ENCODE data around the gene DLG2.

DLG2 gene

DNA sequence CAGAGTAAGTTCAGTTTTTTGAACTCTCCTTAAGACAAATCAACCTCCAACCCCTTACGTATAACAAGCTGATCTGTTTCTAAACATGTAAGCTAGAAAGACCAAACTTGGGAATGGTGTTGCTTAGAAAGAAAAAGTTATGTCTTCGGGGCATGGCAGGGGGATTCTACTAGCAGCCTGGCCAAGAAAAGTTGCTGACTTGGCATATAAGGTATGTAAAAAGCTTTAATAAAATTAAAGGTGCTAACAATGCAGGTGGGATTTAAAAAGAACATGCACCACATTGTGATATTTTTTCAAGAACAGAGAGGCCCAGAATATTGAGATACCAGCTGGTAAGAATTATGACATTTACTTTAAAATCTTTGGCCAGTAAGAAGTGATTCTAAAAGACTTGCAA, 1929.6 kb downstream of the DLG2 start:
- TF ChIP-seq CREB1 (IDR thresholded peaks at IDR 0.05; ENCODE audit: low read depth) (no peak), RAD21 (IDR thresholded peaks at IDR 0.05; ENCODE audit: low read depth) (no peak), TCF12 (IDR thresholded peaks at IDR 0.05; ENCODE audit: low read depth) (no peak), FOXM1 (IDR thresholded peaks at IDR 0.05; ENCODE audit: borderline replicate concordance, low read depth) (no peak), EP300 (IDR thresholded peaks at IDR 0.05; ENCODE audit: borderline replicate concordance) (no peak)
- TF ChIP-seq, protein P1, sequence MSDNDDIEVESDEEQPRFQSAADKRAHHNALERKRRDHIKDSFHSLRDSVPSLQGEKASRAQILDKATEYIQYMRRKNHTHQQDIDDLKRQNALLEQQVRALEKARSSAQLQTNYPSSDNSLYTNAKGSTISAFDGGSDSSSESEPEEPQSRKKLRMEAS (IDR thresholded peaks at IDR 0.05) = no peak
- TF ChIP-seq, protein P2, sequence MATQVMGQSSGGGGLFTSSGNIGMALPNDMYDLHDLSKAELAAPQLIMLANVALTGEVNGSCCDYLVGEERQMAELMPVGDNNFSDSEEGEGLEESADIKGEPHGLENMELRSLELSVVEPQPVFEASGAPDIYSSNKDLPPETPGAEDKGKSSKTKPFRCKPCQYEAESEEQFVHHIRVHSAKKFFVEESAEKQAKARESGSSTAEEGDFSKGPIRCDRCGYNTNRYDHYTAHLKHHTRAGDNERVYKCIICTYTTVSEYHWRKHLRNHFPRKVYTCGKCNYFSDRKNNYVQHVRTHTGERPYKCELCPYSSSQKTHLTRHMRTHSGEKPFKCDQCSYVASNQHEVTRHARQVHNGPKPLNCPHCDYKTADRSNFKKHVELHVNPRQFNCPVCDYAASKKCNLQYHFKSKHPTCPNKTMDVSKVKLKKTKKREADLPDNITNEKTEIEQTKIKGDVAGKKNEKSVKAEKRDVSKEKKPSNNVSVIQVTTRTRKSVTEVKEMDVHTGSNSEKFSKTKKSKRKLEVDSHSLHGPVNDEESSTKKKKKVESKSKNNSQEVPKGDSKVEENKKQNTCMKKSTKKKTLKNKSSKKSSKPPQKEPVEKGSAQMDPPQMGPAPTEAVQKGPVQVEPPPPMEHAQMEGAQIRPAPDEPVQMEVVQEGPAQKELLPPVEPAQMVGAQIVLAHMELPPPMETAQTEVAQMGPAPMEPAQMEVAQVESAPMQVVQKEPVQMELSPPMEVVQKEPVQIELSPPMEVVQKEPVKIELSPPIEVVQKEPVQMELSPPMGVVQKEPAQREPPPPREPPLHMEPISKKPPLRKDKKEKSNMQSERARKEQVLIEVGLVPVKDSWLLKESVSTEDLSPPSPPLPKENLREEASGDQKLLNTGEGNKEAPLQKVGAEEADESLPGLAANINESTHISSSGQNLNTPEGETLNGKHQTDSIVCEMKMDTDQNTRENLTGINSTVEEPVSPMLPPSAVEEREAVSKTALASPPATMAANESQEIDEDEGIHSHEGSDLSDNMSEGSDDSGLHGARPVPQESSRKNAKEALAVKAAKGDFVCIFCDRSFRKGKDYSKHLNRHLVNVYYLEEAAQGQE (IDR thresholded peaks at IDR 0.05; ENCODE audit: low read depth) = no peak

DNA sequence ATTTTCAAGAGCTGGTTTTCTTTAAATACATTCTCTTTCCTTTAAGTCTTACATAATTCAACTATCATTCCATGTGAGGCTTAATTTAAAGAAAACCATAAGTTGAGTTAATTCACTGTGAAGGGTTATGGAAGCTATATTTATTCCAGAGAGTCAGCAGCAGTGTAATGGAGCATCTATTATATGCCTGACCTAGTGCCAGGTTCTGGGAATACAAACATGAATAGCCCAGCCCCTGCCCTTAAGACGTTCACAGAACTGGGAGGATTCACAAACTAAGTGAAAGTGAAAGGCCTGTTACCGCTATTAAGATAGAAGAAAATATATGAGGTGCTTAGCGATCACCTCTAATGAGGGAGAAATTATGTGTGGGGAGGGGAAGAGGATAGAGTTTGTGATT, 1932.1 kb downstream of the DLG2 start:
- TF ChIP-seq, protein P2 (IDR thresholded peaks at IDR 0.05; ENCODE audit: low read depth) = no peak
- TF ChIP-seq CREB1 (IDR thresholded peaks at IDR 0.05; ENCODE audit: low read depth) = no peak
- no peak for TF ChIP-seq RAD21 (IDR thresholded peaks at IDR 0.05; ENCODE audit: low read depth)
- TF ChIP-seq, protein P1 (IDR thresholded peaks at IDR 0.05) = no peak
- no peak for TF ChIP-seq FOXM1 (IDR thresholded peaks at IDR 0.05; ENCODE audit: borderline replicate concordance, low read depth)
- TF ChIP-seq NFIC (IDR thresholded peaks at IDR 0.05) = no peak
- TF ChIP-seq TAF1 (IDR thresholded peaks at IDR 0.05; ENCODE audit: low read depth) = no peak

DNA sequence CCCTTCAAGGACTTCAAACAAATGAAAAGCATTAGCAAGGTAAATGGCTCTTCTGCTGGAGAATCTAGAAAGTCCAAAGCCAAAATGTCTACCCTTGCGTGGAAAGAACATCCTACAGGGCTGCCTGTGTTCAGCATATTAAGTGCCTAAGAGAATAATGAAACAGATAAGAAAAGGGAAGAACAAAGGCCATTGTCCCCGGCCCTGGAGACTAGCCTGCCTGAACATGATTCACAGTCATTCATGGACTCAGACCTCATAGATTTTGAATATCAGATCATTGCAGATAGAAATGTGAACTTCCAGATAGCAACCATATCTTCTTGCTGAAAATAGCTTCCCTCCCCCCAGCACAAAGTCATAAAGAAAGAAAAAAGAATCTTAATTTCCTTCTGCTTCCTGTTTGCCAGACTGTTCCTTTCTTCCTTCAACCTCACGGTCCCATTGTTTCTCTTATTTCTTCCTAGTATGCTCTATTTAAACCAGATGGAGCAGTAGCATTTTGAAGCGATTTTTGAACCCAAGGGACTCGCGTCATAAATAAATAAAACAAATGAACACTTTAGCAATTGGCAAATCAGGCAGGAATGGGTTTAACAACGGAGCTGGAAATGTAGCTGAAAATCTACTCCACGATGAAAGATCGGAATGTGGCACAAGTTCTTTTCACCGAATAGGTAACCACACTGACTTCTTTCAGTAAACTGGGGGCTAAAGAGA, 1932.8 kb downstream of the DLG2 start:
- TF ChIP-seq TEAD4 (IDR thresholded peaks at IDR 0.05) (no peak), ZBTB7A (IDR thresholded peaks at IDR 0.05; ENCODE audit: low read depth) (no peak), EGR1 (IDR thresholded peaks at IDR 0.05) (no peak), EP300 (IDR thresholded peaks at IDR 0.05; ENCODE audit: borderline replicate concordance) (no peak), NFIC (IDR thresholded peaks at IDR 0.05) (no peak), TCF12 (IDR thresholded peaks at IDR 0.05; ENCODE audit: low read depth) (no peak), FOXM1 (IDR thresholded peaks at IDR 0.05; ENCODE audit: borderline replicate concordance, low read depth) (no peak), CREB1 (IDR thresholded peaks at IDR 0.05; ENCODE audit: low read depth) (no peak), CEBPB (IDR thresholded peaks at IDR 0.05) (no peak), YY1 (IDR thresholded peaks at IDR 0.05; ENCODE audit: low read depth) (no peak), TAF1 (IDR thresholded peaks at IDR 0.05; ENCODE audit: low read depth) (no peak), RAD21 (IDR thresholded peaks at IDR 0.05; ENCODE audit: low read depth) (no peak)
- TF ChIP-seq, protein P1 (IDR thresholded peaks at IDR 0.05) = no peak
- TF ChIP-seq, protein P2 (IDR thresholded peaks at IDR 0.05; ENCODE audit: low read depth) = no peak
- TF ChIP-seq, protein P3, sequence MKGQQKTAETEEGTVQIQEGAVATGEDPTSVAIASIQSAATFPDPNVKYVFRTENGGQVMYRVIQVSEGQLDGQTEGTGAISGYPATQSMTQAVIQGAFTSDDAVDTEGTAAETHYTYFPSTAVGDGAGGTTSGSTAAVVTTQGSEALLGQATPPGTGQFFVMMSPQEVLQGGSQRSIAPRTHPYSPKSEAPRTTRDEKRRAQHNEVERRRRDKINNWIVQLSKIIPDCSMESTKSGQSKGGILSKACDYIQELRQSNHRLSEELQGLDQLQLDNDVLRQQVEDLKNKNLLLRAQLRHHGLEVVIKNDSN (IDR thresholded peaks at IDR 0.05) = no peak

DNA sequence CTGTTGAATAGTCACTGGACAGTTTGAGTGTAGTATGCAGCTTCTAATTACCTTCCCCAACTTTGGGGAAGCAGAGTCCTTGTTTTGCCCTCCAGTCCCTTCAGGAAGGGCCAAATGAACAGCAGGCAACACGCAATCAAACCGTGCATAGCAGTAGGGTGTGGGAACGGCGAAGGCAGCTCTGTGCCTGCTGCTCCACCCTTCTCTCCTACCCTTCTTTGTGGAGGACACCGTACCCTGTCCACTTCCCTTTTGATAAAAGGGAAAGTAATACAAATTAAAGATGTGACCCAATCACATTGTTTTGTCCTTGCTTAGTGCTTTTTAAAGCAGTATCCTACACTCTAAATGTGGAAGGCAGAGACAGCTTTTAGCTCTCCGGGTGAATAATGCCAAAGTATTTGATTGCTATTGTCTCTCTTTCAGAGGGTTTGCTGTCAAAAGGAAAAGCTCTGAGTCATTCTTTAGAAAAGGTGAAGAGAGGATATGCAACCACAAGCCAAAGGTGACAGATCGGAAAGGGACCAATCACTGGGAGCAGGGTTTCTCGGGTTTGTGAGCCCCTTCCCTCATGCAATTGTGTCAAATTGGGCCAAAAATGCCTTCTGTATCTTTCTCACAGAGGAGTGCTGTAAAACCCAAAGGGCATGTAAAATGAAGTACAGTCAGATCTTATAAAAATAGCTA, 1933.7 kb downstream of the DLG2 start:
- TF ChIP-seq FOXM1 (IDR thresholded peaks at IDR 0.05; ENCODE audit: borderline replicate concordance, low read depth) = no peak
- no peak for TF ChIP-seq TEAD4 (IDR thresholded peaks at IDR 0.05)
- no peak for TF ChIP-seq ZBTB7A (IDR thresholded peaks at IDR 0.05; ENCODE audit: low read depth)
- no peak for TF ChIP-seq CEBPB (IDR thresholded peaks at IDR 0.05)
- no peak for TF ChIP-seq TCF12 (IDR thresholded peaks at IDR 0.05; ENCODE audit: low read depth)
- no peak for TF ChIP-seq RAD21 (IDR thresholded peaks at IDR 0.05; ENCODE audit: low read depth)
- no peak for TF ChIP-seq CREB1 (IDR thresholded peaks at IDR 0.05; ENCODE audit: low read depth)
- TF ChIP-seq NFIC (IDR thresholded peaks at IDR 0.05) = no peak
- no peak for TF ChIP-seq EP300 (IDR thresholded peaks at IDR 0.05; ENCODE audit: borderline replicate concordance)
- TF ChIP-seq, protein P2 (IDR thresholded peaks at IDR 0.05; ENCODE audit: low read depth) = no peak
